Raji (cell line): ENCODE data around the gene DPYD.

Source experiments
- POLR2A ChIP-seq: IDR thresholded peaks from 2 replicates; pipeline ENCODE4 v1.6.1; 2011; ENCODE audit warnings: low read depth, low read length, control low read depth; ENCODE audit not compliant: insufficient read depth

The DPYD gene

DNA sequence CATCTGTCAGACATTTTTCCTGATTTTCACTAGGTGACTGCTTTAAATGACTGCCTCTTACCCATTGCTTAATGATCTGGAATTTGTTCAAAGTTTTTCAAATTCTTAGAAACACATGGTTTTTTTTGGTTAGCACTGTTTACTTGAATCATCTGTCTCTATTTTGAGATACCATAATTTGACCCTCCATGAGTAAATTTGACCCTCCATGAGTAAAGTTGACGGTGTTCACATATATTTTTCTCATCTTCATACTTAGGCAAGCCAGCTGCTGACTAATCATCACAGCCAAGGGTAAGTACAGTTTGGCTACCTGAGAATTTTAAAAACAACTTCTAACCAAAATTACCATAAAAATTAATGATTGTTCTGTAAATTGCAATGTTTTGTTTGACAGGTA lies 612.7 kb downstream of the DPYD start:
- TF ChIP-seq POLR2A = no peak

DNA sequence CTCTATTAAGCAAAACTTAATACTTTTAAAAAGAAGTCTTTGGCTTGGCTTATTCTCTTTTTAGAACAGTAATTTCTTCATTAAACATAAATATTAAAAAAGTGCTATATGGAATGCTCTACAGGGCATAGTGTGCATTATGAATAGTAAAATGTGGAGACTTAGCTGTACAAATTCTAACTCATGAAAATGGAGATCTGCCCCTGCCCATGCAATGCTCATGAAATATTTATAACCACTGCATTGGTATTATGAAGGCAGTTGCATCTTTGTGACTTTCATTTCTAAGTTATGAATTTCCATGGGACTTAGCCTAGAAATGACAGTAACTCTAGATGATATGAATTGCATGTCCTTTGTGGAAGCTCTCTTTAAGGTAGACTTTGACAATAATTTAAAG lies 613.3 kb downstream of the DPYD start:
- no peak for TF ChIP-seq POLR2A

DNA sequence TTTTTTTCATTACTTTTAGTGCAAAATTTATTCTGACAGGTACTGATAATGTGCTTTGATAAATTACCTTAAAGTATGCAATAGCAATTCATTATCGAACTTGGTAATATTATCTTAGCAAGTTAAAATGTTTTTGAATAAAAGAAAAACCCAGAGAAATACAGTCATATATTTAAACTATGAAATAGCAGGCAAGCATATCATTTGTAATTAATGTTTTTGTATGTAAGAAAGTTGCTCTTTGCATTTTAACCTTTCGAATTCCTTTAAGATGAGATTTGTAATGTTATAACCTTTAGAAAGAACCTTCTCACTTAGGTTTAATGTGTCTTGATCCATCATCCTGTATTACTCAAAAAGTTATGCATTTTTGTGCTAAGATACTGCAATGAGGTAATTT lies 613.7 kb downstream of the DPYD start:
- no peak for TF ChIP-seq POLR2A

DNA sequence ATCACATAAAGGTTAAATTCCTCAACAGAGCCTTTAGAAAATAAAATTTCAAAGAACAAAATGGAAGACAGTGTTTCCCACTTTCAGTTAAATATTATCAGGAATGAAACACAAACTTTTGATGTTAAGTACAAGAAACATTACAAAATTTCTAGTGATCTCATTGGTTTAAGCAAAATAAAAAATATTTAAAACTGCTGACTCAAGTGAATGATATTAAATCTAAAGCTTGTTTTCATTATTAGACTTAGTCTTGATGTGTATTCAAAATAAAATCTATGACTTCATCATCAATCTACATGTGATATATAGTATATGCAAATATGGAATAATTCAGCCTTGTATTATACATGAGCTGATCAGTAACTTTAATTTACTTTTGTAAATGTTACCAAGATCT lies 614.3 kb downstream of the DPYD start:
- TF ChIP-seq POLR2A = no peak

DNA sequence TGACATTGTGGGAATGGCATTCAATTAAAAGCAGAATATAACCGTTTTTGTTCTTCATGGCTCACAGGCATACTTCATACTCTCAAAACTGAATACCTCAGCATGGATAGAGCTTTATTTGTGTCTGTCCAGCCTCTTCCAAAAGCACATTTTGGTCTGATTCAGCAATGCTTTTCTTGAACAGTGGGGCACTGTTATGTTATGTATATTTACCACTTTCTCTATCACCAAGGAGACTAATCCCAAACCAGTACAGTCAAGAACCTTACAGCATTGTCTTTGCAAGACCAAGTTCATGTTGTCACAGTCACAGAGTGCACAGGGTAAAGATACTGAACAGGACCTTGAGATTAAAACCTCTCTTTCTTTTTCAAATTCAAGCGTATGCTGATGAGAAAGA lies 616.5 kb downstream of the DPYD start:
- no peak for TF ChIP-seq POLR2A

DNA sequence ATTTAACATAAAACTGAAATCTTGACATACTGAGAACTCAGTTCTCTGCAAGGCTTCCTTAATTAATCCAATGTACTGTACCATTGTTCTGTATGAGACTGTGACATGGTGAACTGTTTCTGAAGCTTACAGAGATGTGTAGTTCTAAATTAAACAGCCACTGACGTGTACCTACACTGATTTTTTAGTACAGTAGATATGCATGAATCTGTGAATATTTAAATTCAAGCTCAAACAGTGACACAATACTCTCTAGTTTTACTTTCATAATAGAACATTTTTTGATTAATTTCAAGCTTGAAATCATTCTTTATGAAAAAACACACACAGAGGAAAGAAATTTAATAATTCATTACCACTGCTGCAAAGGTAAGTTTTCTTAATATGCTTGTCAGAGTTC lies 621.9 kb downstream of the DPYD start:
- TF ChIP-seq POLR2A = no peak

DNA sequence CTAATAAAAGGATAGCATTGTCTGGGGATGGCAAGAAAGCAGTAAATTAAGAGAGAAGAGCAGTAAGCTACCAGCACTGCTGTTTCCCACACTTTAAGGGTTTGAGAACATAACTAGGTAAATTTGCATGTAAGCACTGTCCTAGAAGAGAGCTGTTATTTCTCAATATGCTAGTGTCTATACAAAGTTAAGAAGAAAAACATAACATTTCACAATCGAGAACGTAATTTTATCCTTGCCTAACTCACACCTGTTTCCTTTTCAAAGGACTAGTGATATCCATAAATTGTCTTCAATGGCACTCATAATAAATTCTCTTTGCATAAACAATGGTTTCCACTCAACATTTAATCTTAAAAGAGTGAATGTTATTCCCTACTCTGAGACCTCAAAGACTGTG lies 623.2 kb downstream of the DPYD start:
- no peak for TF ChIP-seq POLR2A

DNA sequence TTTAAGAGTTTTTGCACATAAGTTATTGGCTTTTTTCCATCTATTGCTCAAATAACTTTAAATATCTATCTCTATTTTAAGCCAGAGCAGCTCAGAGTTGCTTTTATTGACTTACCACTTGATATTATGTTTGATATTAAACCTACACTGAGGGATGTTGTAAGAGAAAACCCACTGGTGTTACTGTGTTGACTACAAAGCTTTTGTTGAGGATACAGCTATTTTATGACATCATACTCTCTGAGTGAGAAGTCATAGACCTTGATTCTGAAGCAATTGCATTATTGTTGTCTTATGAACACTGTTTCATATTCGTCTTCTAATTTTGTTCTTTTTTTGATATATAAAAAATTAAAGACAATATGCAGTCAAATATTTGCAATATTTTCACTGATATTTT lies 638.9 kb downstream of the DPYD start:
- no peak for TF ChIP-seq POLR2A

DNA sequence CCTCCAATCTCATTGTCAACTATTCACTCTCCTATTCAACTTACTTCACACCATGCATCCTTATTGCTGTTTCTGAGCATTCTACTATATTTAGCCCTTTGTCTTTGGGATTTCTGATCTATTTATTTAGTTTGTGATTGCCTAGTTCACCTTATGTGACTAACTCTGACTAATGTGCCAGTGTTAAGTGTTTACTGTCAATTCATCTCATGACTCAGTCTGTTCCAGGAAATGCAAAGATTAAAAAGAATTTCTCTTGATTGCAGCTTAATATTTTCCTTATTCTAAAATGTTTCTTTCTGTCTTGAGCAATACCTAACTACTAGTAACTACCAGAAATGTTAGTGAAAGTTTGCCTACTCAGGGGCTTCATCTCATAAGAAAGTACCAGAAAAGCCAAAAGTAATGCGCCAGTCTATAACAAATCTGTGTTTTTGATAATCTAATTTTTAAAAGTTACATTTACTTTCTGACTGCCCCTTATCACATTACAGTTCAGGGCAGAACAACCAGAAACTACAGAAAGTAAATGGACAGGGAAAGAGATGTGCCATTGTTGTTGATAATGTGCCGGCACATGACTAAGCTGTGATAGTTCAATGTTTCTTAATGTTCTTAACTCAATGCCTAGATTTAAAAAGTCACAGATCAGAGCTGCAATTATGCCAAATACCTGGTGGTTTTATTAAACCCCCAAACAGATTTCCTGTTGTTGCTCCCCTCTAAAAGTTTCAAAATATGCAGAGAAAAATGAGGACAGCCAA lies 642.8 kb downstream of the DPYD start:
- no peak for TF ChIP-seq POLR2A

DNA sequence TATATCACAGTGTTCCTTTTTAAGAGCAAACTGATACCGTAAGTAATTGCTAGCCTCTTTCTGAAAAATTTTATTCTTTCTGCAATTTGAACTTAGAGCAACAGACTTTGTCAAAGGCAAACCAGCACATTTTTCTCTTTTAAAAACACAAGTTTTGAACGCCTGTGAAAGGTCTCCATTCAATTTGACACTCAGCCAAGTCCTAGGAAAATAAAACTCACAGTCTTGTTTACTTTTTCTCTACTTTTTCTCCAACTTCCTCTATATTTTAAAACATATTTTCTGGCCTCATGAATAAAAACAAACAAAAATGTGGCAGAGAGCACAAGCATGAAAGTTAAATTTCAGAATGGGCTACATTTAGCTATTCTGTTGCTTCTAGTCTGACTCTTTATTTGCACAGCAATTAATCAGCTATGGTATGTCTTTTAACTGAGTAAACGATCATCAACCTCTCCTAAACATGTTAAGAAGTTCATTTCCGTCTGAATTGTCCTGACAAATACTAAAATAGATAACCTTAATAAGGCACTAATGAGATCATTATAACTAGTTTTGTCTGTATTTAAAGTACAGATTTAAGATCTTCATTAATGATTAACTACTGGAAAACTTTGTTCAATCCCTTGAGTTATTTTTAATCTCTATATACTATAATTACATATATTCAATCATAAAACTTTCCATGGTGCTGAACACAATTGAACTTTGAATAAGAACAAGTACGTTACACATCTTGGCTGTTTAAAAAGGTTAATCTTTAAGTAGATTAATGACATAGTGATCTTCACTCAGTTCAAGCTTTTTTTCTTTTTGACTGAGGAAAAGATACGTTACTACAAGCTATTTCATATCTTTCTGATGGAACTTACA lies 648.7 kb downstream of the DPYD start:
- TF ChIP-seq POLR2A = no peak

DNA sequence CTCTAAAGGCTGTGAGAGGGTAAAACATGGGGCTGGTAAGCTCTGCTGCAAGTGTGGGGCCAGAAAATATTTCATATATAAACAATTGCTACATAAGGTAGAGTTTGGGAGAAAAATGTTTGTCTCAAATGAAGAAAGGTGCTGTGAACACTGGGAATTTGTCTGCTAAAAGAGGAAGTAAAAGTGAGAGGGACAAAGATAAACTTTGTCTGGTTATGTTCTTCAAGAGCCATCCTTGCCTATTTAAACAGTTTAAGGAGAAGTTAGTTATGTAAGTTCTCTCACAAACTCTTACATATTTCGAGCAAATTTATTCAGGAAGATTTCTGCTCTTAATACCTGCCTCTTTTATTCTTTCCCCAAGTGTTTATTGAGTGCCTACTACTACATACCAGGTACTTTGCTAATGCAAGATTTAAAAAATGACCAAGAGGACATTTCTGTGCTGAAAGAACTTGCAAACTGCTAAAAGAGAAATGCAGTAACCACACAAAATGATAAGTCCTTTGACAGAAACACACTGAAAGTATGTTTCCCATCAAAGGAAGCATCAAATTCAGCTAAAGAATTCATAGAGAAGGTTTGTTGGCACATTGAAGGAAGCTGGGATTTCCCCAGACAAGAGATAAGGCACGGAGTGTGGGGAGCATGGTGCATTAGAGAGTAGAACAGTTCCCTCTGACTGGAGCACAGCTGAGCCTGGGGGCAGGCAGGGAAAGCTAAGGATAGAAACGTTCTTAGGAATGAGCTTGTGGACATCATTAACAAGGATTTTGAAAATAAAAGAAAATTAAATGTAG lies 650.1 kb downstream of the DPYD start:
- no peak for TF ChIP-seq POLR2A

DNA sequence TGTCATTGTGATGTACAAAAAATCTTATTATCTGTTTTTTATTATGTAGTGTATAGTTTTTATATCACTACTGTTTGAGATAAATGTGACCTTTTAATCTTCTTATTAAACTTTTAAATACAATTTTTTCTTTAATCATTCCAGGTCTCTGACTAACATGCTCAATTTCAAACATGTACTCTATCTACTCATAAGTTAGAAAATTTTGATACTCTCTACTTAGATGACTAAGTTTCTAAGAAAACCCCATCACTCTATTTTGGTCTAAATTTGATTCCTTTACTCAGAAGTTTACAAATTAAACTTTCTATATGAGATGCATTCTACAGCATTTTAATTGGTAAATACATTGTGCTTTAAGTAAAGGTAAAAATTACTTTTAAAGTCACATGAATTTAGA lies 655.2 kb downstream of the DPYD start:
- no peak for TF ChIP-seq POLR2A

DNA sequence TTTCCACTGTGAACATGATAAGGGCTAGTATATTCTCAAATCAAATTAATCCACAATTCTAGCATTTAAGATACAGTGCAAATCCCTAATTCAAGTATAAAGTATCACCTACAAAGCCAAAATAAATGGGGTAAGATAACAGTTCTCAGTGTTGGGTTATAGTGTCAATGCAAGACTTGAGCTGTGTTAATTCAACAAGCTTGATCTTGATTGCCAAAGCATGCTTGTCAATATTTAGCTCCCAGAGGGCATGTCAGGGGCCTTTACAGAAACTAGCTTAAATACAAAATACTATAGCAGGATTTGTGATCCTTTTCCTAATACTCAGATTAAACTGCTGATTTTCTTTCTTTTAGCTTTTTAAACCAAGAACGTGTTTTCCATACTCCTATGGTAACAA lies 658.0 kb downstream of the DPYD start:
- no peak for TF ChIP-seq POLR2A

DNA sequence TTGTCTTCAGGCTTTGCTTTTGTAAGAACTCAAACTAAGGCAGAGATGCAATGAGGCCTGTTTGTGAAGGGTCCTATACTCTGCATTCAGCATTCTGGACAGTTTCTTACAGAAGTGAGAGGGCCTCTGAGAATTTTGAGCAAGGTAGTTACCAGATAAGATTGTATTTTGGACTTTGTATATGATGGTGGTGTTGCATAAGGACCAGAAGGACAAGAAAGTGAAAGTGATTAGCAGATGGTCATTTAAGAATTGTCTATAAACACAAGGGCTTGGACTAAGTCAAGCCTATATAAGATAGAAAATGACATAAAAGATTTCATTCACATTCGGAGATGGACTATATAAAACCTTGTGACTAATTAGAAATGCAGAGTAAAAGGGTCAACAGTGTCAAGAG lies 662.2 kb downstream of the DPYD start:
- TF ChIP-seq POLR2A = no peak

DNA sequence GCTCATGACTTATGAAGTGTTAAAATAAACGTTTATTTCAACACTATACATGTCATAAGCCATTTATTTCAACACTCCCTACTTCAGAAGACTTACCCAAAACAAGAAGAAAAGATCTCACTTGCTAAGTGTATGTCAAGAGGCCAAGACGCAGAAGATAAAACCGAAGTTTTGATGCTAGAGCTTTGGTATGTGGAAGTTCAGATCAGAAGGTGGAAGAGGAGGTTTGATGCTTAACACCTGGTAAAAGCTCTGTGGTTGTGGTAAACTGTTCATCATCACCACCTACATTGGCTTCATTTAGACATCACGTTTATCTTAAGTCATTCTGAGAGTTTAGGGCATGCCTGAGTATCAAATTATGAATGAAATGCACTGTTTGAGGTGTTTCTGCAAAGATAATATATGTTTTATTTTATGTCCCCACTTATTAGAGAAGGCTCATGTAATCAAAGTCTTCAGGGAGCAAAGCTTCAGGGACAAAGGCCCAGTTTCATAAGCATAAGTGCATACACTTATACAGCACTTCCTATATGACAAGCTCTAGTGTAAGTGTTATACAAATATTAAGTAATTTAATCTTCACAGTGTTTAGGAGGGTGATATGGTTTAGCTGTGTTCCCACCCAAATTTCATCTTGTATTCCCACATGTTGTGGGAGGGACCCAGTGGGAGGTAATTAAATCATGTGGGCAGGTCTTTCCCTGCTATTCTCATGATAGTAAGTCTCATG lies 665.9 kb downstream of the DPYD start:
- TF ChIP-seq POLR2A = no peak
